Keratinocyte (primary cell): Measurements from ENCODE around the gene PLEKHA6. TPM values are rescaled to one million over a fixed set of nuclear protein-coding genes. Genes with fewer than 3 reads are reported as not detected.

Experiments used
- DNase-seq: peaks from one replicate; pipeline ENCODE4 v3.0.0-alpha.2; 2011; ENCODE audit warnings: low read depth, missing footprints, low spot score
- FAIRE-seq: peaks from 2 replicates; lab custom pipeline; 2011; peaks lifted over from hg19 to GRCh38; lab: Jason Lieb, UNC
- H2AFZ ChIP-seq: 2 replicates; pipeline ENCODE4 v1.6.0; 2012; ENCODE audit warnings: low read length, control low read depth, inconsistent platforms; ENCODE audit not compliant: control insufficient read depth
- H3K27ac ChIP-seq: 2 replicates; pipeline ENCODE4 v1.5.1; 2011; ENCODE audit warnings: low read length; ENCODE audit not compliant: control insufficient read depth, insufficient read depth
- H3K27me3 ChIP-seq: 3 replicates; pipeline ENCODE4 v1.6.0; 2011; ENCODE audit warnings: low read length; ENCODE audit not compliant: control insufficient read depth, insufficient read depth; ENCODE audit errors: extremely low read depth
- H3K36me3 ChIP-seq, 2 experiments: 2 replicates in 1 of 2; 3 replicates in 1 of 2; pipeline ENCODE4 v1.5.1; 2011; ENCODE audit warnings: low read length in 2 of 2, mild to moderate bottlenecking in 1 of 2; ENCODE audit not compliant: control insufficient read depth in 2 of 2, insufficient read depth in 2 of 2; ENCODE audit errors: extremely low read depth in 1 of 2
- H3K4me1 ChIP-seq: 3 replicates; pipeline ENCODE4 v1.5.1; 2011; ENCODE audit warnings: low read length; ENCODE audit not compliant: control insufficient read depth, insufficient read depth; ENCODE audit errors: extremely low read depth
- H3K4me2 ChIP-seq: 3 replicates; pipeline ENCODE4 v1.6.0; 2011; ENCODE audit warnings: low read depth, low read length; ENCODE audit not compliant: control insufficient read depth, insufficient read depth; ENCODE audit errors: extremely low read depth
- H3K4me3 ChIP-seq, 3 experiments: fragments of 200-600 bp in 1 of 3; sonication (generic) in 1 of 3; 2 replicates in 2 of 3; 3 replicates in 1 of 3; pipeline ENCODE4 v1.5.1; 2011 to 2016; ENCODE audit warnings: low read length in 3 of 3, mild to moderate bottlenecking in 3 of 3, control low read depth in 2 of 3, inconsistent platforms in 1 of 3, low read depth in 1 of 3, mixed read lengths in 1 of 3, mixed run types in 1 of 3, moderate library complexity in 1 of 3; ENCODE audit not compliant: control insufficient read depth in 2 of 3, insufficient read depth in 2 of 3; ENCODE audit errors: extremely low read depth in 1 of 3
- H3K79me2 ChIP-seq: 2 replicates; pipeline ENCODE4 v1.6.0; 2012; ENCODE audit warnings: low read length; ENCODE audit not compliant: control insufficient read depth, insufficient read depth
- H3K9ac ChIP-seq: 3 replicates; pipeline ENCODE4 v1.6.0; 2011; ENCODE audit warnings: low read length; ENCODE audit not compliant: control insufficient read depth, insufficient read depth; ENCODE audit errors: extremely low read depth
- H3K9me1 ChIP-seq: 3 replicates; pipeline ENCODE4 v1.6.0; 2011; ENCODE audit warnings: low read length; ENCODE audit not compliant: control insufficient read depth, insufficient read depth; ENCODE audit errors: extremely low read depth
- H3K9me3 ChIP-seq: 2 replicates; pipeline ENCODE4 v1.5.1; 2012; ENCODE audit warnings: low read depth, low read length; ENCODE audit not compliant: control insufficient read depth
- H4K20me1 ChIP-seq: 3 replicates; pipeline ENCODE4 v1.6.0; 2011; ENCODE audit warnings: low read length; ENCODE audit not compliant: control insufficient read depth, insufficient read depth; ENCODE audit errors: extremely low read depth
- CTCF ChIP-seq, 3 experiments: IDR thresholded peaks in 1 of 3; conservative IDR thresholded peaks in 1 of 3; optimal IDR thresholded peaks in 1 of 3; 2 replicates in 2 of 3; 3 replicates in 1 of 3; pipeline versions ENCODE3 to v1.5.1; 2011; ENCODE audit warnings: low read length in 3 of 3, mild to moderate bottlenecking in 3 of 3, moderate library complexity in 2 of 3, control low read depth in 1 of 3, inconsistent platforms in 1 of 3; ENCODE audit not compliant: insufficient read depth in 2 of 3; ENCODE audit errors: extremely low read depth in 1 of 3
- EZH2 ChIP-seq: IDR thresholded peaks from one replicate; pipeline ENCODE4 v1.6.1; 2012; ENCODE audit warnings: inconsistent platforms, mild to moderate bottlenecking, low read length, moderate library complexity
- dilution Hi-C: fragments of 300-500 bp; cut with MboI; formaldehyde crosslinking; loops from one replicate; pipeline ENCODE4 v1.7.0; 2020; ENCODE audit warnings: low sequenced_read_pairs; ENCODE audit not compliant: extremely low pct_ligation_motif_present
- polyA plus RNA-seq, 5 experiments: library from polyadenylated mRNA; depleted of rRNA in 3 of 5; stranded (reverse) in 3 of 5; stranded (forward) in 1 of 5; unstranded in 1 of 5; fragments of >200 nt; gene quantifications; 1 replicate in 1 of 5; 2 replicates in 3 of 5; 3 replicates in 1 of 5; pipeline versions ENCODE4 v1.2.1 to v1.2.3, GENCODE V29; 2011 to 2012; ENCODE audit warnings: missing spikeins in 2 of 5, low read depth in 1 of 5, low replicate concordance in 1 of 5

PLEKHA6 gene
- polyA plus RNA-seq, 1 donor (not counting 4 experiments of a cell fraction or from before 2014, with no cell fraction given), result 1.5 TPM

- Histone ChIP-seq H4K20me1 (no peaks in the 10 kb centered on the region), H3K9me3 (no peaks in the 10 kb centered on the region), H3K36me3 (no peaks in the 10 kb centered on the region), H3K4me2 (no peak overlapping the region), H3K27ac (no peak overlapping the region), H3K4me1 (peaks cover 39% of the 10 kb centered on the region), H2AFZ (no peak overlapping the region), H3K9me1 (no peaks in the 10 kb centered on the region), H3K4me3 (no peak overlapping the region), H3K27me3 (no peaks in the 10 kb centered on the region), H3K9ac (no peak overlapping the region), H3K79me2 (no peaks in the 10 kb centered on the region)
- TF ChIP-seq EZH2 (no peak), CTCF (optimal IDR thresholded peaks at IDR 0.05 in 1 of 3, IDR thresholded peaks at IDR 0.05 in 1 of 3, conservative IDR thresholded peaks at IDR 0.05 in 1 of 3; ENCODE audit: extremely low read depth in 1 of 3, insufficient read depth in 2 of 3, low read length in 3 of 3) (no peak)
- DNase-seq (no peak), FAIRE-seq (no peak)
- dilution Hi-C loops, result no loop called here
Observed at GRCh38 chr1:204296431-204296988, 63.2 kb downstream of the PLEKHA6 start.

- FAIRE-seq, result no peak
- TF ChIP-seq CTCF (optimal IDR thresholded peaks at IDR 0.05 in 1 of 3, IDR thresholded peaks at IDR 0.05 in 1 of 3, conservative IDR thresholded peaks at IDR 0.05 in 1 of 3; ENCODE audit: extremely low read depth in 1 of 3, insufficient read depth in 2 of 3, low read length in 3 of 3) (no peak), EZH2 (no peak)
- Histone ChIP-seq H3K4me3 (no peak overlapping the region), H3K9me3 (no peaks in the 10 kb centered on the region), H3K9ac (no peak overlapping the region), H3K27me3 (no peaks in the 10 kb centered on the region), H3K79me2 (no peaks in the 10 kb centered on the region), H4K20me1 (no peaks in the 10 kb centered on the region), H3K4me2 (no peak overlapping the region), H2AFZ (no peak overlapping the region), H3K36me3 (no peaks in the 10 kb centered on the region), H3K27ac (no peak overlapping the region), H3K9me1 (no peaks in the 10 kb centered on the region), H3K4me1 (peaks cover 31% of the 10 kb centered on the region)
- dilution Hi-C loops, result no loop called here
- DNase-seq, result no peak
Observed at GRCh38 chr1:204295671-204296070, 64.1 kb downstream of the PLEKHA6 start.
